H1 (cell line): ENCODE data around the gene DCAF4L1. TPM values are rescaled to one million over a fixed set of nuclear protein-coding genes. Genes with fewer than 3 reads are reported as not detected.

ENCODE experiments used
- CTCF ChIA-PET: fragments of 300-600 bp; sonication (Branson Sonifier 250); formaldehyde crosslinking; loops from one replicate; lab custom pipeline; 2021; ENCODE audit not compliant: partially characterized antibody; lab: Charles Lee
- POLR2A ChIA-PET: fragments of 300-600 bp; sonication (Branson Sonifier 250); formaldehyde crosslinking; loops from one replicate; lab custom pipeline; 2021; ENCODE audit warnings: inconsistent platforms; ENCODE audit not compliant: partially characterized antibody; lab: Charles Lee
- DNase-seq, 2 experiments: peaks; one replicate each; pipeline versions ENCODE4 v3.0.0 to v3.0.0-alpha.2; 2010 to 2022; ENCODE audit warnings: low spot score in 2 of 2, low read depth in 1 of 2, mixed read lengths in 1 of 2
- FAIRE-seq: peaks from 2 replicates; lab custom pipeline; 2011; peaks lifted over from hg19 to GRCh38; lab: Jason Lieb, UNC
- H2AFZ ChIP-seq: 2 replicates; pipeline ENCODE4 v1.8.1; 2012; ENCODE audit warnings: low read length, inconsistent platforms
- H2AK5ac ChIP-seq: 2 replicates; pipeline ENCODE4 v1.6.1; 2013; ENCODE audit warnings: low read depth, low read length
- H2BK120ac ChIP-seq: replicated peaks from 2 replicates; pipeline ENCODE3; 2013; ENCODE audit warnings: low read depth, low read length, inconsistent platforms
- H2BK12ac ChIP-seq: 2 replicates; pipeline ENCODE4 v1.6.1; 2013; ENCODE audit warnings: low read depth, low read length
- H2BK15ac ChIP-seq: 2 replicates; pipeline ENCODE4 v1.6.1; 2013; ENCODE audit warnings: low read length
- H2BK20ac ChIP-seq: 2 replicates; pipeline ENCODE4 v1.6.1; 2013; ENCODE audit warnings: low read length
- H2BK5ac ChIP-seq: 2 replicates; pipeline ENCODE4 v1.6.1; 2013; ENCODE audit warnings: low read depth, low read length
- H3K14ac ChIP-seq: 2 replicates; pipeline ENCODE4 v1.6.1; 2013; ENCODE audit warnings: inconsistent platforms; ENCODE audit not compliant: insufficient read length
- H3K18ac ChIP-seq: 2 replicates; pipeline ENCODE4 v1.6.1; 2013; ENCODE audit warnings: low read length; ENCODE audit errors: extremely low read depth
- H3K23ac ChIP-seq: 2 replicates; pipeline ENCODE4 v1.6.1; 2013; ENCODE audit warnings: inconsistent platforms; ENCODE audit not compliant: insufficient read length
- H3K23me2 ChIP-seq: 2 replicates; pipeline ENCODE4 v1.6.1; 2013; ENCODE audit warnings: low read depth, low read length
- H3K27ac ChIP-seq: 2 replicates; pipeline ENCODE4 v1.6.1; 2011; ENCODE audit warnings: low read depth, low read length, inconsistent platforms
- H3K27me3 ChIP-seq, 4 experiments: replicated peaks in 1 of 4; 1 replicate in 1 of 4; 2 replicates in 3 of 4; pipeline versions ENCODE4 v1.6.1 to v1.8.1; 2011 to 2013; ENCODE audit warnings: low read length in 3 of 4, mild to moderate bottlenecking in 3 of 4, inconsistent platforms in 2 of 4, mixed read lengths in 2 of 4, moderate library complexity in 1 of 4; ENCODE audit not compliant: control insufficient read depth in 3 of 4, insufficient read depth in 3 of 4; ENCODE audit errors: extremely low read depth in 1 of 4
- H3K36me3 ChIP-seq, 4 experiments: 2 replicates each; pipeline versions ENCODE4 v1.6.1 to v1.8.1; 2011 to 2013; ENCODE audit warnings: mild to moderate bottlenecking in 4 of 4, low read length in 3 of 4, moderate library complexity in 2 of 4, control low read depth in 1 of 4, inconsistent platforms in 1 of 4; ENCODE audit not compliant: insufficient read depth in 4 of 4, control insufficient read depth in 2 of 4
- H3K4ac ChIP-seq: replicated peaks from 2 replicates; pipeline ENCODE3; 2013; ENCODE audit warnings: low read length, low read depth, mixed read lengths, inconsistent platforms; ENCODE audit not compliant: insufficient read length
- H3K4me1 ChIP-seq, 4 experiments: replicated peaks in 1 of 4; 1 replicate in 1 of 4; 2 replicates in 3 of 4; pipeline versions ENCODE4 v1.6.1 to v1.8.1; 2011 to 2013; ENCODE audit warnings: low read length in 3 of 4, inconsistent platforms in 2 of 4, mixed read lengths in 1 of 4; ENCODE audit not compliant: insufficient read depth in 4 of 4, control insufficient read depth in 3 of 4
- H3K4me2 ChIP-seq, 2 experiments: 2 replicates each; pipeline versions ENCODE4 v1.6.1 to v1.8.1; 2011 to 2013; ENCODE audit warnings: low read depth in 2 of 2, low read length in 2 of 2, control low read depth in 1 of 2, inconsistent platforms in 1 of 2, mild to moderate bottlenecking in 1 of 2; ENCODE audit not compliant: insufficient read depth in 1 of 2
- H3K4me3 ChIP-seq, 4 experiments: fragments of 200-600, 300-600 bp in 1 of 4; sonication (generic), shearing (Covaris generic), sonication (Bioruptor Twin) in 1 of 4; 2 replicates each; pipeline versions ENCODE4 v1.5.1 to v1.8.1; 2011 to 2016; ENCODE audit warnings: low read length in 4 of 4, low read depth in 3 of 4, control low read depth in 2 of 4, inconsistent platforms in 2 of 4, mild to moderate bottlenecking in 2 of 4, mixed read lengths in 1 of 4, moderate library complexity in 1 of 4; ENCODE audit not compliant: insufficient read depth in 2 of 4; ENCODE audit errors: extremely low read depth in 1 of 4
- H3K56ac ChIP-seq: replicated peaks from 2 replicates; pipeline ENCODE3; 2013; ENCODE audit warnings: low read depth, mild to moderate bottlenecking, mixed read lengths, low read length, inconsistent platforms; ENCODE audit not compliant: insufficient read length
- H3K79me1 ChIP-seq: 2 replicates; pipeline ENCODE4 v1.6.1; 2013; ENCODE audit warnings: low read depth, low read length, control low read depth
- H3K79me2 ChIP-seq, 2 experiments: 2 replicates each; pipeline versions ENCODE4 v1.6.1 to v1.8.1; 2012 to 2013; ENCODE audit warnings: low read length in 2 of 2, mild to moderate bottlenecking in 2 of 2, inconsistent platforms in 1 of 2; ENCODE audit not compliant: insufficient read depth in 2 of 2, control insufficient read depth in 1 of 2
- H3K9ac ChIP-seq, 4 experiments: replicated peaks in 1 of 4; 1 replicate in 1 of 4; 2 replicates in 3 of 4; pipeline versions ENCODE4 v1.6.1 to v1.8.1; 2011 to 2013; ENCODE audit warnings: low read depth in 3 of 4, low read length in 3 of 4, control low read depth in 2 of 4, mild to moderate bottlenecking in 2 of 4, moderate library complexity in 2 of 4, inconsistent platforms in 1 of 4; ENCODE audit errors: extremely low read depth in 1 of 4
- H3K9me3 ChIP-seq, 2 experiments: 2 replicates each; pipeline versions ENCODE4 v1.6.1 to v1.8.1; 2012 to 2013; ENCODE audit warnings: mild to moderate bottlenecking in 2 of 2, moderate library complexity in 2 of 2, control low read depth in 1 of 2, inconsistent platforms in 1 of 2, low read depth in 1 of 2, low read length in 1 of 2, mixed read lengths in 1 of 2; ENCODE audit not compliant: insufficient read depth in 2 of 2
- H4K20me1 ChIP-seq, 2 experiments: replicated peaks in 1 of 2; 2 replicates each; pipeline versions ENCODE3 to v1.8.1; 2011 to 2013; ENCODE audit warnings: inconsistent platforms in 2 of 2, low read length in 2 of 2, mild to moderate bottlenecking in 1 of 2; ENCODE audit not compliant: insufficient read depth in 2 of 2, control insufficient read depth in 1 of 2
- H4K5ac ChIP-seq: 2 replicates; pipeline ENCODE4 v1.6.1; 2013; ENCODE audit warnings: low read length, low read depth, mixed read lengths, inconsistent platforms; ENCODE audit not compliant: insufficient read length
- H4K8ac ChIP-seq: 2 replicates; pipeline ENCODE4 v1.8.0; 2013; ENCODE audit warnings: mild to moderate bottlenecking, moderate library complexity, low read length, inconsistent platforms; ENCODE audit not compliant: insufficient read depth; ENCODE audit errors: extremely low read depth
- H4K91ac ChIP-seq: replicated peaks from 2 replicates; pipeline ENCODE3; 2013; ENCODE audit warnings: low read length, mixed read lengths, inconsistent platforms; ENCODE audit not compliant: insufficient read length
- ATF3 ChIP-seq: IDR thresholded peaks from 2 replicates; pipeline ENCODE4 v1.6.1; 2011; ENCODE audit warnings: low read depth, mild to moderate bottlenecking, low read length; ENCODE audit not compliant: insufficient read depth
- CEBPB ChIP-seq: IDR thresholded peaks from 2 replicates; pipeline ENCODE4 v1.6.1; 2012; ENCODE audit warnings: low read depth, low read length
- CTBP2 ChIP-seq: IDR thresholded peaks from 2 replicates; pipeline ENCODE4 v1.7.0; 2011; ENCODE audit warnings: borderline replicate concordance, mild to moderate bottlenecking, moderate library complexity, mixed read lengths, low read length; ENCODE audit not compliant: insufficient read depth, insufficient read length
- EGR1 ChIP-seq: IDR thresholded peaks from 2 replicates; pipeline ENCODE4 v1.6.1; 2011; ENCODE audit warnings: low read depth, low read length, borderline replicate concordance
- KDM5A ChIP-seq: fragments of 200-600 bp; IDR thresholded peaks from 2 replicates; pipeline ENCODE4 v1.7.1; 2012; ENCODE audit warnings: mild to moderate bottlenecking, low read length, inconsistent platforms, mixed read lengths
- RBBP5 ChIP-seq: IDR thresholded peaks from 2 replicates; pipeline ENCODE4 v1.7.1; 2012; ENCODE audit warnings: low read depth, mild to moderate bottlenecking, inconsistent platforms, low read length, moderate library complexity, borderline replicate concordance
- RNF2 ChIP-seq: fragments of 200-900, 300-1000 bp; sonication (generic); IDR thresholded peaks from 2 replicates; pipeline ENCODE4 v1.7.1; 2016; ENCODE audit warnings: borderline replicate concordance, low read depth, mild to moderate bottlenecking, antibody characterized with exemption, low read length; ENCODE audit not compliant: poor library complexity, severe bottlenecking; ENCODE audit errors: missing control alignments
- SIX5 ChIP-seq: IDR thresholded peaks from 2 replicates; pipeline ENCODE4 v1.6.1; 2011; ENCODE audit warnings: mild to moderate bottlenecking, low read depth, low read length
- USF2 ChIP-seq: IDR thresholded peaks from 2 replicates; pipeline ENCODE4 v1.6.1; 2011; ENCODE audit warnings: low read length, improper control_type of control experiment
- WGBS, 2 experiments: shearing (Covaris generic) in 1 of 2; methylation state at CpG; one replicate each; pipeline versions ENCODE4 v1.1.6 to v1.1.7; 2013 to 2015; ENCODE audit warnings: low lambda C conversion rate in 2 of 2, mixed read lengths in 2 of 2, inconsistent platforms in 1 of 2, low coverage in 1 of 2, missing lambda C conversion rate in 1 of 2; ENCODE audit not compliant: insufficient replicate concordance in 2 of 2, insufficient coverage in 1 of 2, insufficient read length in 1 of 2; ENCODE audit errors: extremely low coverage in 1 of 2, missing lambda C conversion rate in 1 of 2; 5-methylcytosine and 5-hydroxymethylcytosine counted together
- polyA plus RNA-seq, 7 experiments: library from polyadenylated mRNA; depleted of rRNA in 3 of 7; stranded (reverse) in 5 of 7; unstranded in 2 of 7; fragments of >200 nt in 5 of 7; fragments of 200-250 nt in 2 of 7; gene quantifications; 1 replicate in 5 of 7; 2 replicates in 1 of 7; 4 replicates in 1 of 7; pipeline versions ENCODE4 v1.2.1 to v1.2.3, GENCODE V29; 2011 to 2013; ENCODE audit warnings: missing spikeins in 2 of 7, mixed read lengths in 2 of 7
- total RNA-seq: library from RNA; stranded (reverse); fragmentation: NEBNext Ultra II Directional; extraction: Animal tissue kit (Norgen Biotek cat#: 25700); gene quantifications from 2 replicates; pipeline ENCODE4 v1.2.1, GENCODE V29; 2021

Gene DCAF4L1
- total and polyA plus RNA-seq, 2 of the 8 experiments (the other 6 are each of a cell fraction or from before 2014, with no cell fraction given) = 0.06 to 0.15 TPM

- H3K79me2 ChIP-seq = peaks cover 0 to 57% of the 10 kb centered on the region in 2 experiments; a peak in 3 of 4 replicates
- H3K4me1 ChIP-seq = no peaks in the 10 kb centered on the region
- POLR2A ChIA-PET = no interaction called here
- no peak overlapping the region for H2BK12ac ChIP-seq
- peaks cover 2% of the 10 kb centered on the region; the same call in 1 of the 2 replicates for H3K79me1 ChIP-seq
- H4K20me1 ChIP-seq = peaks cover 0 to 3% of the 10 kb centered on the region in 2 experiments
- no peak overlapping the region for H2AK5ac ChIP-seq
- H4K8ac ChIP-seq = no peak overlapping the region
- CTCF ChIA-PET = interaction anchor here (1.4 kb wide), 1 partner anchor 13 kb away, joined by 4 read pairs; no protein-coding TSS in a partner anchor
- WGBS, 2 experiments = 85% methylated on average over 3 of the region's 3 CpGs; no CpG with 5 or more reads in 1 of the 2 experiments
- no peaks in the 10 kb centered on the region for H3K27me3 ChIP-seq
- H3K23me2 ChIP-seq = no peaks in the 10 kb centered on the region
- no peak overlapping the region for H3K4ac ChIP-seq
- H3K9ac ChIP-seq = no peak overlapping the region
- no peak overlapping the region for H4K5ac ChIP-seq
- H2BK5ac ChIP-seq = no peak overlapping the region
- no peak overlapping the region for H2BK120ac ChIP-seq
- no peak overlapping the region for H4K91ac ChIP-seq
- FAIRE-seq (no peak), DNase-seq (no peak)
- no peaks in the 10 kb centered on the region for H3K9me3 ChIP-seq
- no peak overlapping the region for H3K18ac ChIP-seq
- H3K14ac ChIP-seq = no peak overlapping the region
- H2AFZ ChIP-seq = no peak overlapping the region
- H2BK15ac ChIP-seq = no peak overlapping the region
- H3K4me3 ChIP-seq = no peak overlapping the region
- H3K27ac ChIP-seq = no peak overlapping the region
- H3K23ac ChIP-seq = no peak overlapping the region
- no peak overlapping the region for H2BK20ac ChIP-seq
- H3K36me3 ChIP-seq = peaks cover 0 to 3% (median 0%) of the 10 kb centered on the region in 4 experiments; a peak in 2 of 8 replicates
- no peak overlapping the region for H3K4me2 ChIP-seq
- TF ChIP-seq RBBP5 = no peak
- TF ChIP-seq CTBP2 = no peak
- TF ChIP-seq ATF3 = no peak
- TF ChIP-seq EGR1 = no peak
- no peak for TF ChIP-seq SIX5
- TF ChIP-seq RNF2 = no peak
- TF ChIP-seq CEBPB = no peak
- no peak for TF ChIP-seq USF2
- TF ChIP-seq KDM5A = no peak
- no peak overlapping the region for H3K56ac ChIP-seq
Observed at GRCh38 chr4:42008011-42008786, 26.6 kb downstream of the DCAF4L1 start.
